GM12864 (cell line): ENCODE data around the gene CRYL1.

Experiments
- DNase-seq: peaks from one replicate; pipeline ENCODE4 v3.0.0-alpha.2; 2011; ENCODE audit warnings: low read depth
- H3K4me3 ChIP-seq: 2 replicates; pipeline ENCODE4 v1.5.1; 2011; ENCODE audit warnings: mild to moderate bottlenecking, low read depth, low read length, control low read depth
- CTCF ChIP-seq: IDR thresholded peaks from 2 replicates; pipeline ENCODE4 v1.5.1; 2011; ENCODE audit warnings: low read depth, mild to moderate bottlenecking, moderate library complexity, low read length, control low read depth, inconsistent platforms; ENCODE audit errors: missing control alignments

CRYL1 gene

GRCh38 chr13:20394169-20394501 lies 131.5 kb downstream of the CRYL1 start:
- no peak for DNase-seq
- H3K4me3 ChIP-seq = no peak overlapping the region
- no peak for TF ChIP-seq CTCF

GRCh38 chr13:20393273-20394168 lies 132.1 kb downstream of the CRYL1 start:
- no peak for DNase-seq
- no peak for TF ChIP-seq CTCF
- H3K4me3 ChIP-seq = no peak overlapping the region

- no peak for DNase-seq
- TF ChIP-seq CTCF = no peak
Measured at GRCh38 chr13:20392530-20392929, 133.1 kb downstream of the CRYL1 start.

GRCh38 chr13:20391597-20392452 lies 133.8 kb downstream of the CRYL1 start:
- DNase-seq = no peak
- TF ChIP-seq CTCF = no peak

More at GRCh38 chr13:20392530-20392929, 133.1 kb downstream of the CRYL1 start:
- no peak overlapping the region for H3K4me3 ChIP-seq

GRCh38 chr13:20390526-20391175 lies 135.0 kb downstream of the CRYL1 start:
- no peak for TF ChIP-seq CTCF
- no peak for DNase-seq
- no peak overlapping the region for H3K4me3 ChIP-seq

More at GRCh38 chr13:20391597-20392452, 133.8 kb downstream of the CRYL1 start:
- H3K4me3 ChIP-seq = no peak overlapping the region

- no peak for DNase-seq
- H3K4me3 ChIP-seq = no peak overlapping the region
- no peak for TF ChIP-seq CTCF
Measured at GRCh38 chr13:20389696-20390525, 135.7 kb downstream of the CRYL1 start.
